Gastroesophageal sphincter (tissue), 3 donors: ENCODE measurements around the gene TBL2.
A peak's percentile ranks its signal among the peaks of the same experiment; 100 is the strongest.

Source experiments
- POLR2A ChIP-seq, 2 donors: fragments of 450-650 bp; IDR thresholded peaks; one replicate each; pipeline ENCODE4 v1.6.1; 2017; ENCODE audit warnings: antibody characterized with exemption in 2 of 2, mild to moderate bottlenecking in 2 of 2, moderate library complexity in 1 of 2
- POLR2AphosphoS5 ChIP-seq: sonication (generic); formaldehyde crosslinking; IDR thresholded peaks from one replicate; pipeline ENCODE4 v1.6.1; 2017; ENCODE audit warnings: antibody characterized with exemption
- TF ChIP-seq, protein P1 (sequence below), 4 experiments: fragments of 200-600 bp in 2 of 4; fragments of 450-650 bp in 2 of 4; sonication (generic) in 1 of 4; IDR thresholded peaks; one replicate each; pipeline ENCODE4 v1.5.1; 2017 to 2019; ENCODE audit warnings: antibody characterized with exemption in 4 of 4, mild to moderate bottlenecking in 2 of 4, moderate library complexity in 2 of 4

DNA sequence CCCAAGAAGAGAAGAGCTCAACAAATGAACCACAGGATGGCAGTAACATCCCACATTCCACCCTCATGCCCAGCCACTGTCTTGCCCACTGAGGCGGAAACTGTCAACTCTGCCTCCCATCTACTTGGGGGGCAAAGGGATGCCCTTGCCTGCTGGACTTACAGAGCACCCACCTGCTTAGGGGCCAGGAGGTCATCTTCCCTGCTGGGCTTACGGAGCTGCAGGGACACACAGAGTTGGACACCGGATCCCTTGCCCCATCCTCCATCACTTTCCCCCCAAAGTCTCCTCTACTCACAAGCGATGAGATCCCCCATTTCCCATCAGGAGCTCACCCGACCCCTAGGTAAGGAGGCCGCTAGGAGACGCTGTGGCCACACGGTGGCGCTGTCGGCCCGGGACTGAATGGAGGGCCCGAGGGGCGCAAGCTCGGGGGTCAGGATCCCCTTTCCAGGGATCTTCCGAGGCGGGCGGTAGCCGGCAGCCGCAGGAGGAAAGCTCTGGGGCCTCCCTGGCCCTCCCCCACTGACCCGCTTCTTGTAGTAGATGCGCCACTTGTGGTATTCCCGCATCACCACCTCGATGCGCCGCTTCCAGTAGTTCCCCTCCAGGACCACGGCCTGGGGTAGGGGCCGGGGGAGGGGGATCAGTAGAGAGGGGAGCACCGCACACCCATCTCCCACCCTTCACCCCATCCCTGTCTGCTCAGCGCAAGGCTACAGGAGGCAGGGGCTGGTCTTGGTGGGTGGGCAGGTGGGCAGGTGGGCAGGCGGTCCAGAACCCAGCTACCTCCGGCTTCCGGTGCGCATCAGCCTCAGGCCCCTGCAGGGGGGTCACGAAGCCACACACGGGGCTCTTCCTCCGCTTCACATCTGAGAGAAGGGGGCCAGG, 28.7 kb upstream of the TBL2 start:
- TF ChIP-seq, protein P1, sequence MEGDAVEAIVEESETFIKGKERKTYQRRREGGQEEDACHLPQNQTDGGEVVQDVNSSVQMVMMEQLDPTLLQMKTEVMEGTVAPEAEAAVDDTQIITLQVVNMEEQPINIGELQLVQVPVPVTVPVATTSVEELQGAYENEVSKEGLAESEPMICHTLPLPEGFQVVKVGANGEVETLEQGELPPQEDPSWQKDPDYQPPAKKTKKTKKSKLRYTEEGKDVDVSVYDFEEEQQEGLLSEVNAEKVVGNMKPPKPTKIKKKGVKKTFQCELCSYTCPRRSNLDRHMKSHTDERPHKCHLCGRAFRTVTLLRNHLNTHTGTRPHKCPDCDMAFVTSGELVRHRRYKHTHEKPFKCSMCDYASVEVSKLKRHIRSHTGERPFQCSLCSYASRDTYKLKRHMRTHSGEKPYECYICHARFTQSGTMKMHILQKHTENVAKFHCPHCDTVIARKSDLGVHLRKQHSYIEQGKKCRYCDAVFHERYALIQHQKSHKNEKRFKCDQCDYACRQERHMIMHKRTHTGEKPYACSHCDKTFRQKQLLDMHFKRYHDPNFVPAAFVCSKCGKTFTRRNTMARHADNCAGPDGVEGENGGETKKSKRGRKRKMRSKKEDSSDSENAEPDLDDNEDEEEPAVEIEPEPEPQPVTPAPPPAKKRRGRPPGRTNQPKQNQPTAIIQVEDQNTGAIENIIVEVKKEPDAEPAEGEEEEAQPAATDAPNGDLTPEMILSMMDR (IDR thresholded peaks at IDR 0.05) = peak in 3 of 4 experiments; percentile 87 to 97 (median 88)
- TF ChIP-seq POLR2A (IDR thresholded peaks at IDR 0.05) = no peak
- no peak for TF ChIP-seq POLR2AphosphoS5
